CD4-positive, alpha-beta T cell treated with Interleukin-6 at 100 ng/mL for 8 hours (primary cell): ENCODE results near the gene PFDN1.
"Not testable (repeated sequence)": the region's sequence is repeated elsewhere in the genome, so short reads cannot be mapped to it uniquely, and the experiment has no call there.

Source experiments
- DNase-seq: peaks from one replicate; pipeline ENCODE4 v3.0.0-alpha.2; 2020; ENCODE audit warnings: mixed read lengths, low spot score

Gene PFDN1

GRCh38 chr5:140302786-140303639, at the start of gene PFDN1:
Gene PFDN1 (minus strand): TSS chr5:140303101. CDS start chr5:140303073, 28 bp downstream.
- DNase-seq: peak; percentile 94

GRCh38 chr5:140351609-140352334, 48.9 kb upstream of the PFDN1 start:
- DNase-seq: peak; percentile 80

- DNase-seq: no peak
These were observed 46.3 kb upstream of the PFDN1 start for GRCh38 chr5:140349244-140349643.

GRCh38 chr5:140348104-140348503, 45.2 kb upstream of the PFDN1 start:
- DNase-seq: no peak

- no peak for DNase-seq
These were observed 44.5 kb upstream of the PFDN1 start for GRCh38 chr5:140347360-140347759.

GRCh38 chr5:140346348-140347221, 43.7 kb upstream of the PFDN1 start, which contains the start of gene HBEGF:
Gene HBEGF (minus strand): TSS chr5:140346603. CDS start chr5:140346328, 275 bp downstream.
- DNase-seq: peak; percentile 30

- DNase-seq: no peak
These were observed 43.0 kb upstream of the PFDN1 start for GRCh38 chr5:140345919-140346347.

GRCh38 chr5:140344683-140345423, 42.0 kb upstream of the PFDN1 start:
- no peak for DNase-seq

GRCh38 chr5:140343849-140344248, 40.9 kb upstream of the PFDN1 start:
- not testable (repeated sequence) for DNase-seq

GRCh38 chr5:140342896-140343295, 40.0 kb upstream of the PFDN1 start:
- no peak for DNase-seq

- DNase-seq: peak; percentile 26
These were observed 39.4 kb upstream of the PFDN1 start for GRCh38 chr5:140342287-140342686.

- no peak for DNase-seq
These were observed 38.7 kb upstream of the PFDN1 start for GRCh38 chr5:140341591-140341990.

- DNase-seq: no peak
These were observed 37.8 kb upstream of the PFDN1 start for GRCh38 chr5:140340605-140341121.

- DNase-seq: no peak
These were observed 36.7 kb upstream of the PFDN1 start for GRCh38 chr5:140339636-140340035.

GRCh38 chr5:140338908-140339307, 36.0 kb upstream of the PFDN1 start:
- no peak for DNase-seq

GRCh38 chr5:140338336-140338735, 35.4 kb upstream of the PFDN1 start:
- no peak for DNase-seq

- no peak for DNase-seq
These were observed 35.0 kb upstream of the PFDN1 start for GRCh38 chr5:140337880-140338279.

- no peak for DNase-seq
These were observed 33.5 kb upstream of the PFDN1 start for GRCh38 chr5:140336388-140336787.

GRCh38 chr5:140331638-140332037, 28.7 kb upstream of the PFDN1 start:
- DNase-seq: no peak

GRCh38 chr5:140329739-140330481, 27.0 kb upstream of the PFDN1 start:
- no peak for DNase-seq
